Spleen (tissue), 7 donors: ENCODE data around the gene RSAD1.

ENCODE experiments used
- CTCF ChIP-seq, 11 experiments: fragments of 200-600 bp in 7 of 11; fragments of 450-650 bp in 4 of 11; sonication (generic) in 4 of 11; IDR thresholded peaks in 8 of 11; conservative IDR thresholded peaks in 3 of 11; 1 replicate in 7 of 11; 2 replicates in 4 of 11; pipeline versions ENCODE4 v1.4.0 to v1.8.0; 2016 to 2021; ENCODE audit warnings: antibody characterized with exemption in 11 of 11, inconsistent platforms in 4 of 11, mild to moderate bottlenecking in 1 of 11
- POLR2A ChIP-seq, 3 donors: fragments of 450-650 bp; IDR thresholded peaks; one replicate each; pipeline ENCODE4 v1.5.1; 2017; ENCODE audit warnings: antibody characterized with exemption in 3 of 3, mild to moderate bottlenecking in 1 of 3
- donor health status: DM: no; HTN: no; CAD: no; lungs with moderate emphysema.
- donor health status: DM: no; HTN: no; CAD: no.
- donor health status: DM: no; HTN: no; CAD: no.

- TF ChIP-seq CTCF (IDR thresholded peaks at IDR 0.05 in 8 of 11, conservative IDR thresholded peaks at IDR 0.05 in 3 of 11) (no peak), POLR2A (IDR thresholded peaks at IDR 0.05) (no peak)
These were observed 41.3 kb upstream of the RSAD1 start for GRCh38 chr17:50437409-50437808.
